GM19023 (cell line): ENCODE data around the gene SLC7A10.
"Not testable (repeated sequence)": the region's sequence is repeated elsewhere in the genome, so short reads cannot be mapped to it uniquely, and the experiment has no call there.

Experiments used
- ATAC-seq: cut with Tn5 transposase; IDR thresholded peaks from one replicate; pipeline ENCODE4 v1.9.1; 2021; ENCODE audit warnings: mild to moderate bottlenecking, moderate library complexity; ENCODE audit not compliant: unreplicated experiment

The SLC7A10 gene

DNA sequence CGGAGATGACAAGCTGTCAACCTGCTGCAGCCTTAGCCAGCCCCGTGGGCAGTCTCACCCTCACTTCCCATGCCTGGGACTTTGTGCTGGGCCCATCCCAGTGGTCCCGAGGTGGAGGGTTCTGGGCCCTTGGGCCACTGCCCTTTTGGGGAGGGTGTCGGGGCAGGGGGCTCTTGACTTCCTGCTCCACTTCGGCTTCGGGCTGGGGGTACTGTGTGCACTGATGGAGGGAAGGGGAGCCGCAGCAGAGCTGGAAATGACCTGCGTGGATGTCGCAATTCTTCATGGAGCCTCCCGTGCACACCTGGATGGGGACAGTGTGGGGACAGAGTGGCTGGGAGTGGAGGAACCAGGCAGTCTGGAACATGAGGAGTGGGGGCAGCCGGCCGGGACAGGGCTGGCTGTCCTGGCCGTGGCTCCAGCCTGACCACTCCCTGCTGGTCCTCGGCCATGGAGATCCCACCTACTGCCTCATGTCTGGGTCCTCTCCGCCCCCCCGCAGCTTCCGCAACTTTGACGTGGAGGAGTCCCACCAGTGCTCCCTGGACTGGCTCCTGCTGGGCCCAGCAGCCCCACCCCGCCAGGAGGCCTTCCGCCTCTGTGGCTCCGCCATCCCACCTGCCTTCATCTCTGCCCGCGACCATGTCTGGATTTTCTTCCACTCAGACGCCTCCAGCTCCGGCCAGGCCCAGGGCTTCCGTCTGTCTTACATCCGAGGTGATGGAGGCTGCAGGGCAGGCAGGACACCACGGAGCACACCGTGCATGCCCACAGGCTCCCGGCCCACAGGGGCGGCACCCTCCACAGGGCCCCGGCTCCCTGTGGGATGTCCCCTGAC, 21.3 kb downstream of the SLC7A10 start:
- ATAC-seq: no peak

DNA sequence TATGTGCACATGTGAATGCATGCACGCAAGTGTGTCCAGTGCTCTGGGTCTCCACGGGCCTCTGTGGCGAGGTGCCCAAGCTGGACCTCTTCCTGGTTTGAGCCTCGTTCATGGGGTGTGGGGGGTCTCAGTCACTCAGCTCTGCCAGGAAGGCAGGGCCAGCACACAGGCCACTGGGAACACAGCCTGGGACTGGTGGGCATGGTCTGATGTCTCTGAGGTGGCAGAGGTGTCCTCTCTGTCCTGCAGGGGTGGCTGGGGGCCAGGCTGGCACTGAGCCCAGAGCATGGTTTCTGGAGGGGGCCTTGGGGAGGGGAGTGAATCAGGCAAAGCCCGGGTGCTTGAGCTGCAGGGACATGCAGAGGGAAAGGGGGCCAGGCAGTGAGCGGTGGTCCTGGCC, 22.1 kb downstream of the SLC7A10 start:
- ATAC-seq: no peak

DNA sequence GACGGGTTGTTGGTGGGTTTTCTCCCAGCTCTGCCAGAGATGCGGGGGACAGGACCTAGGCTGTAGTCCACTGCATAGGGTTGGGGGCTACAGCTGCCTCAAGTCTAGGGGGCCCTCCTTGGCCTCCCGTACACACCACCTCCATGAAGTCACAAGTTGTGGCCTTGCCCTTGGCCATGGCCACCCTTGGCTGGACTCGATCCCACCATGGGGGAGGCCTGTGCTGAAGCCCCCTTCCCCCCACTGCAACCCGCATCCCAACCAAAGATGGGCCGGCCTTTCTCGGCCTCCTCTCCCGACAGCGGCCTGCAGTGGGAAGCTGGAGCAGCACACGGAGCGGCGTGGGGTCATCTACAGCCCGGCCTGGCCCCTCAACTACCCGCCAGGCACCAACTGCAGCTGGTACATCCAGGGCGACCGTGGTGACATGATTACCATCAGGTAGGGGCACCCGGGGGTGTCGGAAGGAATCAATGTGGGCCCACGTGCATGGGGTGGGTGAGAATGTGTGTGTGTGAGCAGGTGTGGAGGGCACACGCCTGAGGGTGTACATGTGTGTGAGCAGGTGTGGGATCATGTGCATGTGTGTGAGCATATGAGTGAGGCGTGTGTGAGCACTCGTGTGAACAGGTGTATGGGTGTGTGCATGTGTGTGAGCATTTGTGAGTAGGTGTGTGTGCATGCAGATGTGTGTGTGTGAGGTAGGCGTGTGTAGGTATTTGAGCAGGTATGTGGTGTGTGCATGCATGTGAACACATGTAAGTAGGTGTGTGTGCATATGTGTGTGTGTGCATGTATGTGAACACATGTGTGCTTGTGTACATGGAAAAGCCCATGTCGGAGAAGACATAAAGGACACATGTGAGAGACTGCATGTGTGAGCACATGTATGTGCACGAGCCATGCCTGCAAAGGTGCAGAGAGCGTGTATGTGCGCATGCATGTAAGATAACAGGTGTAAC, 22.8 kb downstream of the SLC7A10 start:
- no peak for ATAC-seq

DNA sequence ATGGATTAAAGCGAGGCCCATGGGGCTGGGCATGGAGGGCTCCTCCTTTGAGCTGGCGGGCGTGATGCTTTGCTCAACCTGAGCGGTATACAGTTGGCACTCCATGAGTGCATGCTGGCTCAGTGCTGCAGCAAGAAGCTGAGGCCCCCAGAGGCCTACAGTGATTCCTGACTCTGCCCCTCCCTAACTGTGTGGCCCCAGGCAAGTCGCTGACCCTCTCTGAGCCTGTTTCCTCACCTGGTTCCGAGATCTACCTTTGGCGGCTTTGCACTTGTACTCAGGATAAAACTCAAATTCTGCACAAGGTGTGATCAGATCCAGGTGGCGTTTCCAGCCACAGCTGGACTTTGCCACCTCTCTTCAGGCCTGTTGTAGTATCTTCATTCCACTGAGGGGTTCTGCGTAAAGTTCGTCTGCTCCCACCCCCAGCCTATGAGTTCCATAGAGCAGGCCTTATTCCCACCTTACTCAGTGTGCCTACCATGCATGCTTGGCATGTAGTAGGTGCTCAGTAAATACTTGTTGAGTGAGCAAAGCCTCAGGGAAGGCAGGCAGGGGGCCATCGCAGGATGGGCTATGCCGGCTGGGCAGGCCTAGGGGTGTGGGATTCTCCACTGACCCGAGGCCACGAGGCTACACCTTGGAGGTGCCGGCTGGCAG, 23.6 kb downstream of the SLC7A10 start:
- ATAC-seq: no peak

GRCh38 chr19:33201473-33201872, 24.2 kb downstream of the SLC7A10 start:
- no peak for ATAC-seq

DNA sequence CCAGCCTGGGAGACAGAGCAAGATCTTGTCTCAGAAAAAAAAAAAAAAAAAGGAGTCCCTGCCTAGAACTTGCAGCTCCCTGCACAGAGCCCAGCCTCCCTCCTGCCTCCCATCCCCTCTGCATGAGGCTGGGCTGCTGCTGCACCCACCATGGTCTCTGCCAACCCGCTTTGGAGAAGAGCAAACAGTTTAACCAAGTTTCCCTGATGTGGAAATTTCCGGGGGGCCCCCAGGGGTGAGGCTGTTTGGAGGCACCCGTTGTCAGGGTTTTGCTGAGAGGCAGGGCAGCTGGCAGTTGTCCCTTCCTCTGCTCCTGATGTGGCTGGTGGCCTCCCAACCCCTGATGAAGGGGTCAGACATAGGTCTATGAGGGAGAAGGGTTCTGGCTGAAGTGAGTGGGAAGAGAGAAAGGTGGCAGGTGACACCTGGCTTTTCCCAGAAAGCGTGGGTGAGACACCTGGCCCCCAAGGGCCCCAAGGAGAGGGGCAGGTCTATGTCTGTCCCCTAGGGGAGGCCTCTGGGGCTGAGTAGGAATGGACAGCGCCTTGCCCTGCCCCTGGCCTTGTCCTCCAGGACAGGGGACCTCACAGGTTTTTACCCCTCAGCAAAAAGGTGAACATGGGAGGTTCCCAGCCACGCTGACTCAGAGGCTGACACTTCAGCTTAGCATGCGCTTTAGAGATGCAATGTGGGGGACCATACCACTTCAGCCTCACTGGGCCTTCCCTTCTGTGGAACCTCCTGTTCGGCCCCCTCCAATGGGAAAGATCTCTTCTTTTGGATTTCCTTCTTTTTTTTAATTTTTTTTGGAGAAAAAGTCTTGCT, 26.0 kb downstream of the SLC7A10 start:
- no peak for ATAC-seq

DNA sequence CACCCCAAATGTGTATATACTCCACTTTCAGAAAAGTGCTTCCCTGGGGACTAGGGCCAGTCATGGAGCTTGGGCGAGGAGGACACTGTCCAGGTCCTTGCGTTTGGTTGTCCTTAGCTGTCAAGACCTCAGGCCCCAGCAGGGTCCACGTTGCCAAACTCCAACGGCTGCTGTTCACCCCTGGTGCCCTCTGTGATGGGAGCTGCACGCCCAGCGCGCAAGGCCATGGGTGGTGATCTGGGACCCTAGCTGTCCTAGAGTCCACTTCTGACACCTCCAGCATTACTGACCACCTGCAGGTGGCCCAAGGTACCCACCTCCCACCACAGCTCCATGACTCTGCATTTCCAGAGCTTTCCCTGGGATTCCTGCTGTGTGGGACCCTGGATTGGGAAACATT, 27.5 kb downstream of the SLC7A10 start:
- ATAC-seq: no peak

- no peak for ATAC-seq
Observed at GRCh38 chr19:33197591-33198000, 28.1 kb downstream of the SLC7A10 start.

GRCh38 chr19:33196446-33197193, 29.0 kb downstream of the SLC7A10 start:
- ATAC-seq: no peak

GRCh38 chr19:33195645-33196347, 29.9 kb downstream of the SLC7A10 start:
- no peak for ATAC-seq

DNA sequence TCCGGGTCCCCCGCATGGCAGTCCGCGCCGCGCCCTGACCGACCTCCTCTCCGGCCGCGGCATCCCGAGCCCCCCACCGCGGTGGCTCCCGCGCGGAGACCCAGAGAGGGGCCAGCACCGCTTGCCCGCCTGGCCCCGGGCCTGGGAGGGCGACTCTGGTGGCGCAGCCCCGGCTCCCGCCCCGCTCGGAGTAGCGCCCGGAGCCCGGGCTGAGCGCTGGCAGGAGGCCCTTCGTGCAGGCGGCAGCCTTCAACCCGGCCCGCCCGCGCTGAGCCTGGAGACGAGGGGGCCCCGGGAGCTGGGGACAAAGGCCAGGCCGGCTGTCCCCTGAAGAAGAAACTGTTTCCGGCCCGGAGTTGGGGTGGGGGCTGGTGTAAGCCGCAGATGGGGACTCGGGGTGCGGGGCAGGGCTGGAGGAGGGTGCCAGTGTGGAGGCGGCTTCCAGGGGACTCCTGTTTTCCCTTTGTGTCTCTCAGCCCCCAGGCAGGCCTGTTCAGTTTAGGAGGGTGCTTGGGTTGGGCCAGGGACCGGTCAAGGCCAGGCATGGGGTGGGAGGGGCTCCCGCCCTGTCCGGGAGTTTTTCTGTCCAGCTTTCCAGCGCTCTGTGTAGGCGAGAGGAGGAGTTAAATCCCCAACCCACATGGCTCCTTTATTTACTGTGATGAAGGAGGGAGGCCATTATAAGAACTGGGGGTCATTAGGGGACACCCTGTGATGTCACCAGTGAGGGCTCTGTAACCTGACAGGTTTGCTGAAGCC, 30.6 kb downstream of the SLC7A10 start:
- no peak for ATAC-seq

- ATAC-seq: no peak
Observed at GRCh38 chr19:33194532-33194885, 31.1 kb downstream of the SLC7A10 start.

GRCh38 chr19:33193865-33194362, 31.7 kb downstream of the SLC7A10 start, which contains the start of gene LRP3:
TSS of gene LRP3 (plus strand) at chr19:33194330. CDS start at chr19:33194786, 456 bp downstream.
- ATAC-seq: no peak

GRCh38 chr19:33193269-33193864, 32.3 kb downstream of the SLC7A10 start:
- no peak for ATAC-seq

DNA sequence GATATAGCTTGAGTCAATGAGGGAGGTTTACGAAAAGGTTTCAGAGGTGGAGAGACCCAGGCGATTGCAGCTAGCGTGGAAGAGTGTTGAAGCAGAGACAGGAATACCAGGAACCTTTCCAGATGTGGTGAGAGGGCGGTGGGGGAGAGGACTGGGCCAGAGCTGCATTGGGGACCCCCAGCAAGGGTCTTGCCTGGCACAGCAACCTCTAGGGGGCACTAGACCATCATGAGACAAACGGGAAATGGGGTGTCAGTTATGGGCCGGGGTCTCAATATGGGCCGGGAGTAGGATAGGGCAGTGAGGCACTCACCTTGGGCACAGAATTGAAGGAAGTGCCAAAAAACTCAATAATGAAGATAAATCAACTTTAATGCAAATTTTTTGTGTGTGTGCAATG, 33.6 kb downstream of the SLC7A10 start:
- no peak for ATAC-seq

DNA sequence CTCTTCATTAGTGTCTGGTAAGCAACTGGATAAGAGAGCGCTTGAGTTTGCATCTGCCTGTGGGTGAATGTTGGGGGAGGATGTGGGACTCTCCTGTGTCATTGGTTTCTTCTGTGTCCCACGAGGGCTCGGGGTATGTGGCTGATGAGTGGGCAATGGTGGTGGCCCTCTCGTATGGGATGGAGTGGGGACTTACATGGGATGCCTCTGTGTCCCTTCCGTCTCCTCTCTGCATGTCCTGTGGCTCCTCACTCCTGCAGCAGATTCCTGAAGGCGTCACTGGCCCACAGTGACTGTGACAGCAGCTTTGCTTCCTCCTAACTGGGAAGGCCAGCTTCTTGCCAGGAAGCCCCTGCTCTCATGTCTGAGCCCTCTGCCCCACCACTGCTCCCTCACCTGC, 34.1 kb downstream of the SLC7A10 start:
- no peak for ATAC-seq

DNA sequence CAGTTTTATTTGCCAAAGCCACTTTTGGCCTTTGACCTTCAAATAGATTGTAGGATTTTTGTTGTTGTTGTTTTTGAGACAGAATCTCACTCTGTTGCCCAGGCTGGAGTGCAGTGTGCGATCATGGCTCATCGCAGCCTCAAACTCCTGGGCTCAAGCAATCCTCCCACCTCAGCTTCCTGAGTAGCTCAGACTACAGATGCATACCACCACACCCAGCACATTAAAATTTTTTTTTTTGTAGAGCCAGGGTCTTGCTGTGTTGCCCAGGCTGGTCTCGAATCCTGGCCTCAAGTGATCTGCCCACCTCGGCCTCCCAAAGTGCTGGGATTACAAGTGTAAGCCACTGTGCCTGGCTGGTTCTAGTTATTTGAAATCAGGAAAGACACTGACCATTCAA, 34.6 kb downstream of the SLC7A10 start:
- not testable (repeated sequence) for ATAC-seq

- ATAC-seq: no peak
Observed at GRCh38 chr19:33189453-33189852, 36.2 kb downstream of the SLC7A10 start.
